Pancreas (tissue), 10 donors: ENCODE measurements around the gene DKK3. TPM values are rescaled to one million over a fixed set of nuclear protein-coding genes. Genes with fewer than 3 reads are reported as not detected.
A peak's percentile ranks its signal among the peaks of the same experiment; 100 is the strongest.

Experiments
- ATAC-seq, 4 donors: fragments of 200-7000 bp; cut with Tn5 transposase; one replicate each; pipeline versions ENCODE4 v1.8.0 to v1.9.1; 2020; ENCODE audit warnings: mild to moderate bottlenecking in 4 of 4, moderate library complexity in 4 of 4
- DNase-seq, 6 donors: peaks; one replicate each; pipeline ENCODE4 v3.0.0-alpha.2; 2020
- FAIRE-seq: peaks from 2 replicates; lab custom pipeline; 2012; peaks lifted over from hg19 to GRCh38; lab: Jason Lieb, UNC
- H3K27ac ChIP-seq, 4 donors: fragments of 200-600 bp; sonication (generic); 1 replicate in 3 of 4; 2 replicates in 1 of 4; pipeline versions ENCODE4 v1.5.0 to v1.8.0; 2020
- H3K27me3 ChIP-seq, 4 donors: fragments of 200-600 bp; one replicate each; pipeline ENCODE4 v1.8.0; 2021
- H3K36me3 ChIP-seq, 3 donors: fragments of 200-600 bp; sonication (generic) in 1 of 3; one replicate each; pipeline versions ENCODE4 v1.5.0 to v1.8.0; 2020 to 2021
- H3K4me1 ChIP-seq, 3 donors: fragments of 200-600 bp; one replicate each; pipeline ENCODE4 v1.8.0; 2021
- H3K4me3 ChIP-seq, 4 donors: fragments of 200-600 bp; sonication (generic) in 2 of 4; one replicate each; pipeline versions ENCODE4 v1.5.0 to v1.8.0; 2020 to 2021
- H3K9me3 ChIP-seq, 4 donors: fragments of 200-600 bp; one replicate each; pipeline ENCODE4 v1.8.0; 2021
- CTCF ChIP-seq, 4 donors: fragments of 200-600 bp; sonication (generic) in 3 of 4; IDR thresholded peaks; one replicate each; pipeline versions ENCODE4 v1.5.0 to v1.8.0; 2021; ENCODE audit warnings: antibody characterized with exemption in 4 of 4
- WGBS, 2 donors: extraction: QIAGEN DNeasy Blood & Tissue Kit; methylation state at CpG; one replicate each; pipeline ENCODE4 v1.1.7; 2013; 5-methylcytosine and 5-hydroxymethylcytosine counted together
- intact Hi-C, 3 donors: fragments of 100-400 bp; cut with DNase I; formaldehyde crosslinking; loops; one replicate each; pipeline versions ENCODE4 v1.11.1 to v1.14.2; 2022
- polyA plus RNA-seq, 2 donors: library from polyadenylated mRNA; stranded (reverse); fragments of 200-250 nt; gene quantifications; one replicate each; pipeline ENCODE4 v1.2.3, GENCODE V29; 2013
- total RNA-seq, 6 donors: library from RNA; stranded (reverse); fragmentation: NEBNext Ultra II Directional in 4 of 6; extraction: Animal tissue kit (Norgen Biotek cat#: 25700) in 4 of 6; gene quantifications; one replicate each; pipeline versions ENCODE4 v1.2.1 to v1.2.4, GENCODE V29; 2021 to 2023
- donor health status: healthy with polysubstance abuse.
- donor health status: DM: no; HTN: no; CAD: no; lungs with moderate emphysema.
- donor health status: DM: no; HTN: no; CAD: no.
- donor health status: control.
- donor health status: control.
- donor health status: Bipolar disorder and iron deficiency.
- donor health status: DM: yes; HTN: yes; CAD: no.
- donor health status: DM: no; HTN: no; CAD: no.
- donor health status: DM: no; HTN: no; CAD: no.
- donor health status: DM: yes; HTN: yes; CAD: no.

Gene DKK3
- total and polyA plus RNA-seq, 8 donors, result 2.7 to 10.5 (median 5.8) TPM

GRCh38 chr11:11937433-11937832 lies 71.0 kb downstream of the DKK3 start:
- FAIRE-seq (no peak), ATAC-seq (no peak), DNase-seq (no peak)
- Histone ChIP-seq H3K4me1 (no peaks in the 10 kb centered on the region), H3K27me3 (no peaks in the 10 kb centered on the region), H3K36me3 (peaks cover 0 to 27% (median 14%) of the 10 kb centered on the region in 3 donors), H3K4me3 (no peak overlapping the region), H3K9me3 (no peaks in the 10 kb centered on the region), H3K27ac (no peak overlapping the region)
- intact Hi-C loops, result loop anchor here in 2 of 3 donors (5.0 to 10.0 kb wide), 2 partner anchors 105 to 107 kb away; no protein-coding TSS in a partner anchor
- WGBS, 2 donors, result 73 to 75% methylated on average over 3 of the region's 3 CpGs
- TF ChIP-seq CTCF (IDR thresholded peaks at IDR 0.05), result no peak

GRCh38 chr11:11935536-11935935 lies 72.9 kb downstream of the DKK3 start:
- Histone ChIP-seq H3K36me3 (peaks cover 0 to 20% (median 9%) of the 10 kb centered on the region in 3 donors), H3K4me1 (no peaks in the 10 kb centered on the region), H3K4me3 (no peak overlapping the region), H3K27me3 (no peaks in the 10 kb centered on the region), H3K9me3 (no peaks in the 10 kb centered on the region), H3K27ac (no peak overlapping the region)
- no peak for ATAC-seq
- TF ChIP-seq CTCF (IDR thresholded peaks at IDR 0.05), result no peak
- intact Hi-C loops, result loop anchor here in 2 of 3 donors (5.0 to 10.0 kb wide), 2 partner anchors 107 to 109 kb away; no protein-coding TSS in a partner anchor
- no peak for FAIRE-seq
- DNase-seq, result no peak
- 96 to 97% methylated on average over 2 of the region's 2 CpGs for WGBS, 2 donors

GRCh38 chr11:11931461-11932055 lies 76.9 kb downstream of the DKK3 start:
- H3K27ac ChIP-seq, result no peak overlapping the region
- peak; percentile 9 to 45 (median 32) for TF ChIP-seq CTCF (IDR thresholded peaks at IDR 0.05)
- no peaks in the 10 kb centered on the region for H3K27me3 ChIP-seq
- FAIRE-seq (peak; percentile 53), ATAC-seq (peak in 3 of 4 donors; percentile 71 to 81 (median 75)), DNase-seq (no peak)
- 69 to 78% methylated on average over 5 of the region's 5 CpGs for WGBS, 2 donors
- H3K4me1 ChIP-seq, result no peaks in the 10 kb centered on the region
- intact Hi-C loops, result loop anchor here in 1 of 3 donors (10.0 kb wide), 1 partner anchor 113 kb away; no protein-coding TSS in a partner anchor
- H3K36me3 ChIP-seq, result peaks cover 0 to 14% (median 0%) of the 10 kb centered on the region in 3 donors
- H3K9me3 ChIP-seq, result no peaks in the 10 kb centered on the region
- H3K4me3 ChIP-seq, result no peak overlapping the region

- H3K4me3 ChIP-seq, result no peak overlapping the region
- TF ChIP-seq CTCF (IDR thresholded peaks at IDR 0.05), result no peak
- intact Hi-C loops, result loop anchor here in 1 of 3 donors (10.0 kb wide), 1 partner anchor 115 kb away; no protein-coding TSS in a partner anchor
- WGBS, 2 donors, result 70 to 78% methylated on average over 2 of the region's 2 CpGs
- FAIRE-seq, result no peak
- no peaks in the 10 kb centered on the region for H3K9me3 ChIP-seq
- no peaks in the 10 kb centered on the region for H3K4me1 ChIP-seq
- peaks cover 0 to 15% (median 0%) of the 10 kb centered on the region in 3 donors for H3K36me3 ChIP-seq
- no peak overlapping the region for H3K27ac ChIP-seq
- no peaks in the 10 kb centered on the region for H3K27me3 ChIP-seq
- no peak for DNase-seq
- no peak for ATAC-seq
These were observed 78.5 kb downstream of the DKK3 start for GRCh38 chr11:11929920-11930319.

GRCh38 chr11:11923828-11924227 lies 84.6 kb downstream of the DKK3 start:
- TF ChIP-seq CTCF (IDR thresholded peaks at IDR 0.05), result no peak
- no peak overlapping the region for H3K4me3 ChIP-seq
- intact Hi-C loops, result no loop called here
- H3K27me3 ChIP-seq, result no peaks in the 10 kb centered on the region
- FAIRE-seq (no peak), ATAC-seq (peak in 1 of 4 donors; percentile 22), DNase-seq (no peak)
- H3K36me3 ChIP-seq, result peaks cover 0 to 20% (median 0%) of the 10 kb centered on the region in 3 donors
- H3K4me1 ChIP-seq, result no peaks in the 10 kb centered on the region
- H3K27ac ChIP-seq, result no peak overlapping the region
- no peaks in the 10 kb centered on the region for H3K9me3 ChIP-seq
